Measurements from ENCODE around the gene MIS18BP1.

The MIS18BP1 gene

GRCh38 chr14:45211295-45211694 lies 41.7 kb downstream of the MIS18BP1 start:
- no peak overlapping the region for H3K4me3 ChIP-seq (ENCODE audit: insufficient read length, low read depth)
- H3K9ac ChIP-seq (ENCODE audit: insufficient read length, low read depth), result no peak overlapping the region
- TF ChIP-seq YY1 (IDR thresholded peaks at IDR 0.05; ENCODE audit: insufficient read depth, insufficient read length) (no peak), ZNF274 (IDR thresholded peaks at IDR 0.05; ENCODE audit: low read depth, low read length) (no peak), SUZ12 (IDR thresholded peaks at IDR 0.05; ENCODE audit: extremely low read depth, insufficient read depth, insufficient read length) (no peak)
- DNase-seq (ENCODE audit: low read depth, low spot score), result no peak
- peaks cover 41% of the 10 kb centered on the region for H3K36me3 ChIP-seq (ENCODE audit: insufficient read depth, insufficient read length, low read length)
- H3K9me3 ChIP-seq (ENCODE audit: insufficient read depth, low read length), result no peaks in the 10 kb centered on the region
- H3K27me3 ChIP-seq (ENCODE audit: insufficient read depth, insufficient read length), result no peaks in the 10 kb centered on the region
- no peaks in the 10 kb centered on the region for H3K4me1 ChIP-seq (ENCODE audit: insufficient read depth, insufficient read length)

GRCh38 chr14:45210159-45210558 lies 42.8 kb downstream of the MIS18BP1 start:
- DNase-seq (ENCODE audit: low read depth, low spot score), result no peak
- no peak for TF ChIP-seq ZNF274 (IDR thresholded peaks at IDR 0.05; ENCODE audit: low read depth, low read length)
- no peak for TF ChIP-seq YY1 (IDR thresholded peaks at IDR 0.05; ENCODE audit: insufficient read depth, insufficient read length)
- TF ChIP-seq SUZ12 (IDR thresholded peaks at IDR 0.05; ENCODE audit: extremely low read depth, insufficient read depth, insufficient read length), result no peak
- no peaks in the 10 kb centered on the region for H3K9me3 ChIP-seq (ENCODE audit: insufficient read depth, low read length)
- no peak overlapping the region for H3K9ac ChIP-seq (ENCODE audit: insufficient read length, low read depth)
- H3K27me3 ChIP-seq (ENCODE audit: insufficient read depth, insufficient read length), result no peaks in the 10 kb centered on the region
- no peak overlapping the region for H3K4me3 ChIP-seq (ENCODE audit: insufficient read length, low read depth)
- peaks cover 45% of the 10 kb centered on the region for H3K36me3 ChIP-seq (ENCODE audit: insufficient read depth, insufficient read length, low read length)
- no peaks in the 10 kb centered on the region for H3K4me1 ChIP-seq (ENCODE audit: insufficient read depth, insufficient read length)

GRCh38 chr14:45204241-45204640 lies 48.8 kb downstream of the MIS18BP1 start:
- H3K4me3 ChIP-seq (ENCODE audit: insufficient read length, low read depth), result no peak overlapping the region
- no peaks in the 10 kb centered on the region for H3K9me3 ChIP-seq (ENCODE audit: insufficient read depth, low read length)
- TF ChIP-seq SUZ12 (IDR thresholded peaks at IDR 0.05; ENCODE audit: extremely low read depth, insufficient read depth, insufficient read length) (no peak), YY1 (IDR thresholded peaks at IDR 0.05; ENCODE audit: insufficient read depth, insufficient read length) (no peak), ZNF274 (IDR thresholded peaks at IDR 0.05; ENCODE audit: low read depth, low read length) (no peak)
- no peaks in the 10 kb centered on the region for H3K4me1 ChIP-seq (ENCODE audit: insufficient read depth, insufficient read length)
- no peak overlapping the region for H3K9ac ChIP-seq (ENCODE audit: insufficient read length, low read depth)
- peaks cover 51% of the 10 kb centered on the region for H3K36me3 ChIP-seq (ENCODE audit: insufficient read depth, insufficient read length, low read length)
- no peaks in the 10 kb centered on the region for H3K27me3 ChIP-seq (ENCODE audit: insufficient read depth, insufficient read length)
- DNase-seq (ENCODE audit: low read depth, low spot score), result no peak

- no peak for DNase-seq (ENCODE audit: low read depth, low spot score)
- H3K9me3 ChIP-seq (ENCODE audit: insufficient read depth, low read length), result no peaks in the 10 kb centered on the region
- no peak overlapping the region for H3K4me3 ChIP-seq (ENCODE audit: insufficient read length, low read depth)
- H3K4me1 ChIP-seq (ENCODE audit: insufficient read depth, insufficient read length), result no peaks in the 10 kb centered on the region
- TF ChIP-seq ZNF274 (IDR thresholded peaks at IDR 0.05; ENCODE audit: low read depth, low read length), result no peak
- no peak for TF ChIP-seq SUZ12 (IDR thresholded peaks at IDR 0.05; ENCODE audit: extremely low read depth, insufficient read depth, insufficient read length)
- no peak for TF ChIP-seq YY1 (IDR thresholded peaks at IDR 0.05; ENCODE audit: insufficient read depth, insufficient read length)
- H3K36me3 ChIP-seq (ENCODE audit: insufficient read depth, insufficient read length, low read length), result peaks cover 42% of the 10 kb centered on the region
- no peaks in the 10 kb centered on the region for H3K27me3 ChIP-seq (ENCODE audit: insufficient read depth, insufficient read length)
- H3K9ac ChIP-seq (ENCODE audit: insufficient read length, low read depth), result no peak overlapping the region
Observed at GRCh38 chr14:45201905-45202304, 51.1 kb downstream of the MIS18BP1 start.

GRCh38 chr14:45199230-45199629 lies 53.8 kb downstream of the MIS18BP1 start:
- no peak for DNase-seq (ENCODE audit: low read depth, low spot score)
- Histone ChIP-seq H3K9me3 (ENCODE audit: insufficient read depth, low read length) (no peaks in the 10 kb centered on the region), H3K4me1 (ENCODE audit: insufficient read depth, insufficient read length) (no peaks in the 10 kb centered on the region), H3K27me3 (ENCODE audit: insufficient read depth, insufficient read length) (no peaks in the 10 kb centered on the region), H3K4me3 (ENCODE audit: insufficient read length, low read depth) (no peak overlapping the region), H3K36me3 (ENCODE audit: insufficient read depth, insufficient read length, low read length) (peaks cover 29% of the 10 kb centered on the region), H3K9ac (ENCODE audit: insufficient read length, low read depth) (no peak overlapping the region)
- TF ChIP-seq SUZ12 (IDR thresholded peaks at IDR 0.05; ENCODE audit: extremely low read depth, insufficient read depth, insufficient read length) (no peak), ZNF274 (IDR thresholded peaks at IDR 0.05; ENCODE audit: low read depth, low read length) (no peak), YY1 (IDR thresholded peaks at IDR 0.05; ENCODE audit: insufficient read depth, insufficient read length) (no peak)

GRCh38 chr14:45198551-45198950 lies 54.5 kb downstream of the MIS18BP1 start:
- DNase-seq (ENCODE audit: low read depth, low spot score), result no peak
- Histone ChIP-seq H3K9me3 (ENCODE audit: insufficient read depth, low read length) (no peaks in the 10 kb centered on the region), H3K4me3 (ENCODE audit: insufficient read length, low read depth) (no peak overlapping the region), H3K27me3 (ENCODE audit: insufficient read depth, insufficient read length) (no peaks in the 10 kb centered on the region), H3K9ac (ENCODE audit: insufficient read length, low read depth) (no peak overlapping the region), H3K4me1 (ENCODE audit: insufficient read depth, insufficient read length) (no peaks in the 10 kb centered on the region), H3K36me3 (ENCODE audit: insufficient read depth, insufficient read length, low read length) (peaks cover 28% of the 10 kb centered on the region)
- TF ChIP-seq YY1 (IDR thresholded peaks at IDR 0.05; ENCODE audit: insufficient read depth, insufficient read length) (no peak), SUZ12 (IDR thresholded peaks at IDR 0.05; ENCODE audit: extremely low read depth, insufficient read depth, insufficient read length) (no peak), ZNF274 (IDR thresholded peaks at IDR 0.05; ENCODE audit: low read depth, low read length) (no peak)

GRCh38 chr14:45194964-45195363 lies 58.0 kb downstream of the MIS18BP1 start:
- H3K4me3 ChIP-seq (ENCODE audit: insufficient read length, low read depth), result no peak overlapping the region
- no peak for DNase-seq (ENCODE audit: low read depth, low spot score)
- H3K9me3 ChIP-seq (ENCODE audit: insufficient read depth, low read length), result no peaks in the 10 kb centered on the region
- H3K27me3 ChIP-seq (ENCODE audit: insufficient read depth, insufficient read length), result no peaks in the 10 kb centered on the region
- H3K9ac ChIP-seq (ENCODE audit: insufficient read length, low read depth), result no peak overlapping the region
- TF ChIP-seq ZNF274 (IDR thresholded peaks at IDR 0.05; ENCODE audit: low read depth, low read length) (no peak), YY1 (IDR thresholded peaks at IDR 0.05; ENCODE audit: insufficient read depth, insufficient read length) (no peak), SUZ12 (IDR thresholded peaks at IDR 0.05; ENCODE audit: extremely low read depth, insufficient read depth, insufficient read length) (no peak)
- H3K4me1 ChIP-seq (ENCODE audit: insufficient read depth, insufficient read length), result no peaks in the 10 kb centered on the region
- peaks cover 9% of the 10 kb centered on the region for H3K36me3 ChIP-seq (ENCODE audit: insufficient read depth, insufficient read length, low read length)

Data from NT2/D1 (cell line).